HG02943 (cell line): ENCODE measurements around the gene TMEM272.

Experiments
- ATAC-seq: cut with Tn5 transposase; IDR thresholded peaks from one replicate; pipeline ENCODE4 v1.9.1; 2021; ENCODE audit warnings: mild to moderate bottlenecking, low read depth, moderate library complexity; ENCODE audit not compliant: unreplicated experiment

Gene TMEM272

GRCh38 chr13:51844862-51845573, at the start of gene TMEM272:
TMEM272 (minus strand) TSS chr13:51845177; CDS start chr13:51838530, 6,647 bp downstream.
- no peak for ATAC-seq

GRCh38 chr13:51894239-51894638, 49.3 kb upstream of the TMEM272 start:
- ATAC-seq, result no peak

GRCh38 chr13:51892657-51893056, 47.7 kb upstream of the TMEM272 start:
- ATAC-seq, result no peak

- ATAC-seq, result no peak
Observed at GRCh38 chr13:51887468-51887867, 42.5 kb upstream of the TMEM272 start.

GRCh38 chr13:51885651-51886050, 40.7 kb upstream of the TMEM272 start:
- ATAC-seq, result no peak

GRCh38 chr13:51883226-51883600, 38.2 kb upstream of the TMEM272 start:
- ATAC-seq, result no peak

GRCh38 chr13:51882570-51883225, 37.7 kb upstream of the TMEM272 start:
- no peak for ATAC-seq

- no peak for ATAC-seq
Observed at GRCh38 chr13:51881296-51881695, 36.3 kb upstream of the TMEM272 start.

- no peak for ATAC-seq
Observed at GRCh38 chr13:51879133-51879532, 34.2 kb upstream of the TMEM272 start.

GRCh38 chr13:51874651-51875050, 29.7 kb upstream of the TMEM272 start:
- ATAC-seq, result no peak

- ATAC-seq, result no peak
Observed at GRCh38 chr13:51873837-51874236, 28.9 kb upstream of the TMEM272 start.

- ATAC-seq, result no peak
Observed at GRCh38 chr13:51873117-51873798, 28.3 kb upstream of the TMEM272 start.

GRCh38 chr13:51870616-51871015, 25.6 kb upstream of the TMEM272 start:
- no peak for ATAC-seq

GRCh38 chr13:51869916-51870315, 24.9 kb upstream of the TMEM272 start:
- ATAC-seq, result no peak

GRCh38 chr13:51867062-51867461, 22.1 kb upstream of the TMEM272 start:
- no peak for ATAC-seq

GRCh38 chr13:51865838-51866237, 20.9 kb upstream of the TMEM272 start:
- ATAC-seq, result no peak

GRCh38 chr13:51862957-51863356, 18.0 kb upstream of the TMEM272 start:
- no peak for ATAC-seq

- no peak for ATAC-seq
Observed at GRCh38 chr13:51861723-51862300, 16.8 kb upstream of the TMEM272 start, which contains the start of gene CCDC70. CCDC70 (plus strand) TSS chr13:51861969; CDS start chr13:51865412, 3,443 bp downstream.

GRCh38 chr13:51858433-51859247, 13.7 kb upstream of the TMEM272 start:
- no peak for ATAC-seq

- no peak for ATAC-seq
Observed at GRCh38 chr13:51856998-51857397, 12.0 kb upstream of the TMEM272 start.
